Peyer's patch (tissue), 4 donors: ENCODE results near the gene POU1F1.

Experiments
- CTCF ChIP-seq, 6 experiments: fragments of 450-650 bp in 4 of 6; fragments of 200-600 bp in 2 of 6; sonication (generic) in 1 of 6; IDR thresholded peaks; one replicate each; pipeline ENCODE4 v1.5.1; 2017 to 2019; ENCODE audit warnings: antibody characterized with exemption in 6 of 6, mild to moderate bottlenecking in 3 of 6, moderate library complexity in 1 of 6
- POLR2A ChIP-seq, 2 donors: fragments of 450-650 bp; IDR thresholded peaks; one replicate each; pipeline ENCODE4 v1.5.1; 2017; ENCODE audit warnings: antibody characterized with exemption in 2 of 2, mild to moderate bottlenecking in 2 of 2, moderate library complexity in 2 of 2

GRCh38 chr3:87229113-87229512 lies 47.3 kb downstream of the POU1F1 start:
- TF ChIP-seq CTCF (IDR thresholded peaks at IDR 0.05) (no peak), POLR2A (IDR thresholded peaks at IDR 0.05) (no peak)
